Peyer's patch (tissue), 4 donors: ENCODE results near the gene FAM131C. TPM values are rescaled to one million over a fixed set of nuclear protein-coding genes. Genes with fewer than 3 reads are reported as not detected.
A peak's percentile ranks its signal among the peaks of the same experiment; 100 is the strongest.

Experiments
- DNase-seq, 3 donors: peaks; one replicate each; pipeline ENCODE4 v3.0.0-alpha.2; 2017 to 2019
- H3K27ac ChIP-seq, 4 donors: fragments of 200-600 bp; sonication (generic); one replicate each; pipeline ENCODE4 v1.5.1; 2016 to 2019
- H3K27me3 ChIP-seq, 2 donors: fragments of 200-600 bp; sonication (generic); one replicate each; pipeline ENCODE4 v1.5.1; 2019
- H3K36me3 ChIP-seq, 3 donors: fragments of 200-600 bp; sonication (generic); one replicate each; pipeline ENCODE4 v1.5.1; 2016 to 2019
- H3K4me1 ChIP-seq, 4 donors: fragments of 200-600 bp; sonication (generic); one replicate each; pipeline ENCODE4 v1.5.1; 2016 to 2019
- H3K4me3 ChIP-seq, 4 donors: fragments of 200-600 bp; sonication (generic); 1 replicate in 3 of 4; 2 replicates in 1 of 4; pipeline ENCODE4 v1.5.1; 2016 to 2019; ENCODE audit warnings: mild to moderate bottlenecking in 1 of 4
- H3K9me3 ChIP-seq, 4 donors: fragments of 200-600 bp; sonication (generic); one replicate each; pipeline ENCODE4 v1.5.1; 2016 to 2019; ENCODE audit warnings: mild to moderate bottlenecking in 1 of 4
- POLR2A ChIP-seq, 2 donors: fragments of 450-650 bp; IDR thresholded peaks; one replicate each; pipeline ENCODE4 v1.5.1; 2017; ENCODE audit warnings: antibody characterized with exemption in 2 of 2, mild to moderate bottlenecking in 2 of 2, moderate library complexity in 2 of 2
- total RNA-seq, 4 donors: library from RNA; depleted of rRNA; stranded (reverse); fragments of >200 nt; gene quantifications; one replicate each; pipeline ENCODE4 v1.1.0, GENCODE V29; 2016
- TF ChIP-seq, protein P1 (sequence below), 6 experiments: fragments of 450-650 bp in 4 of 6; fragments of 200-600 bp in 2 of 6; sonication (generic) in 1 of 6; IDR thresholded peaks; one replicate each; pipeline ENCODE4 v1.5.1; 2017 to 2019; ENCODE audit warnings: antibody characterized with exemption in 6 of 6, mild to moderate bottlenecking in 3 of 6, moderate library complexity in 1 of 6

FAM131C gene
- total RNA-seq, 4 donors from 2014 or later, result 0.80 to 3.5 (median 2.3) TPM; not detected in 1

DNA sequence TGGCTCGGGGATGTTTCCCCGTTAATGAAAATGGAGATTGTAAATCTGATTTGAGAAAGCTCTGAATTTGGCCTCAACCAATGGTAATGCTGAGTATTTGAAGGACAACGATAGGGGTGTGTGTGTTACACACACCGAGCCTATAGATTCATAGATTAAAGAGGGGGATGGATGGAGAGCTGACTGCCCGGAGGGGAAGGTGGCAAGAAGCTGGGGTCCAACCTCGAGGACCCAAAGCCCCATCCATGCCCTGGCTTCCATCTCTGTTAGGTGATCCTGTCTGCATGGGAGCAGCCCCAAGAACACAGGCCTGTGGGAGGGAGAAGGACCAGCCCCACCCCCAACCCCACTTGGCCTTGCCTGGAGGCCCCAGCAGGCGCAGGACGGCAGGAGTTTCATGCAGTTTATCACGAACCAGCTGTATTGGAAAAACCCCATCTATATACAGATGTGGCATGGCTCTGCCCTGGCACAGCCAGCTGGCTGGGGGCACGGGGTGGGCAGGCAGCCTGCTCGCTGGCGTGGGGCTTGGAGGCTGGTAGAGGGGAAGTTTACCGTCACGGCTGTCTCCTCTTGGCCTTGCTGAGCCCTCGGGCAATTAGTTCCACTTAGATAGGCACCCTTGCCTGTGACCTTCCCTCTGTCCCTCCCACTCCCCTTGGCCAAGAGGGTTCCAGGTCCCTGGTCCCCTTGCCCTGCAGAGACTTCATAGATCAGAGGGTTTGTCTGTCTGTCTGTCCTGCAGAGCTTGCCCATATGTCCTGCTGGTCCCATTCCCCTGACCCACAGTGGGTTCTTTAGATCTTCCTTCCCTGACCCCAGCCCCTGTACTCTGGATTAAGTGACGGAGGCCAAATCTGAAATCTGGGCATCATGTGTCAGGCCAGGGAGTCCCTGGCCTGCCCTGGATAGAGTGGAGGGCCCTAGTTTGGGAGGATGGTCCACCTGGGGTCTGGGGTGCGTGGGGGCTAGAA, 58.7 kb downstream of the FAM131C start:
- TF ChIP-seq, protein P1, sequence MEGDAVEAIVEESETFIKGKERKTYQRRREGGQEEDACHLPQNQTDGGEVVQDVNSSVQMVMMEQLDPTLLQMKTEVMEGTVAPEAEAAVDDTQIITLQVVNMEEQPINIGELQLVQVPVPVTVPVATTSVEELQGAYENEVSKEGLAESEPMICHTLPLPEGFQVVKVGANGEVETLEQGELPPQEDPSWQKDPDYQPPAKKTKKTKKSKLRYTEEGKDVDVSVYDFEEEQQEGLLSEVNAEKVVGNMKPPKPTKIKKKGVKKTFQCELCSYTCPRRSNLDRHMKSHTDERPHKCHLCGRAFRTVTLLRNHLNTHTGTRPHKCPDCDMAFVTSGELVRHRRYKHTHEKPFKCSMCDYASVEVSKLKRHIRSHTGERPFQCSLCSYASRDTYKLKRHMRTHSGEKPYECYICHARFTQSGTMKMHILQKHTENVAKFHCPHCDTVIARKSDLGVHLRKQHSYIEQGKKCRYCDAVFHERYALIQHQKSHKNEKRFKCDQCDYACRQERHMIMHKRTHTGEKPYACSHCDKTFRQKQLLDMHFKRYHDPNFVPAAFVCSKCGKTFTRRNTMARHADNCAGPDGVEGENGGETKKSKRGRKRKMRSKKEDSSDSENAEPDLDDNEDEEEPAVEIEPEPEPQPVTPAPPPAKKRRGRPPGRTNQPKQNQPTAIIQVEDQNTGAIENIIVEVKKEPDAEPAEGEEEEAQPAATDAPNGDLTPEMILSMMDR (IDR thresholded peaks at IDR 0.05), result no peak
- no peak for TF ChIP-seq POLR2A (IDR thresholded peaks at IDR 0.05)
- H3K4me1 ChIP-seq, result peaks cover 0 to 25% (median 11%) of the 10 kb centered on the region in 4 donors
- H3K4me3 ChIP-seq, result no peak overlapping the region
- no peaks in the 10 kb centered on the region for H3K9me3 ChIP-seq
- no peak for DNase-seq
- H3K27me3 ChIP-seq, result no peaks in the 10 kb centered on the region
- peak overlapping the region in 3 of 4 donors; percentile 38 to 81 (median 65) for H3K27ac ChIP-seq
- no peaks in the 10 kb centered on the region for H3K36me3 ChIP-seq

DNA sequence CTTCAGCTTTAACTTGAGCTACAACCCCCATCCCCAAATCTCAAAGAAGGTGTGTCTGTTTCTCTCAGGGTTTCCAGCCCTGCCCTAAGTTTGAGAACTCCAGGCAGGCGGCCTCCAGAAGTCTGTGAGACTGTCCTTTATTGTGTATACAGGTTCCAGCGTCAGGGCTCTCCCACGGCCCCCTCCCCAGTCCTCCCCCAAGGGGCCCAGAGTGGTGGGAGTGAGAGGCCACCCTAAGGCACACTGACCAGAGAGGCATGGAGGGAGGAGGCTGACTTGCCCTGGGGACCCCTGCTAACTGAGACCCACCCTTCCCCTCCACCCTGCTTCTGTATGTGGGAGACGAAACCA, 59.6 kb downstream of the FAM131C start:
- TF ChIP-seq POLR2A (IDR thresholded peaks at IDR 0.05), result no peak
- TF ChIP-seq, protein P1 (IDR thresholded peaks at IDR 0.05), result no peak
- peaks cover 0 to 25% (median 11%) of the 10 kb centered on the region in 4 donors for H3K4me1 ChIP-seq

DNA sequence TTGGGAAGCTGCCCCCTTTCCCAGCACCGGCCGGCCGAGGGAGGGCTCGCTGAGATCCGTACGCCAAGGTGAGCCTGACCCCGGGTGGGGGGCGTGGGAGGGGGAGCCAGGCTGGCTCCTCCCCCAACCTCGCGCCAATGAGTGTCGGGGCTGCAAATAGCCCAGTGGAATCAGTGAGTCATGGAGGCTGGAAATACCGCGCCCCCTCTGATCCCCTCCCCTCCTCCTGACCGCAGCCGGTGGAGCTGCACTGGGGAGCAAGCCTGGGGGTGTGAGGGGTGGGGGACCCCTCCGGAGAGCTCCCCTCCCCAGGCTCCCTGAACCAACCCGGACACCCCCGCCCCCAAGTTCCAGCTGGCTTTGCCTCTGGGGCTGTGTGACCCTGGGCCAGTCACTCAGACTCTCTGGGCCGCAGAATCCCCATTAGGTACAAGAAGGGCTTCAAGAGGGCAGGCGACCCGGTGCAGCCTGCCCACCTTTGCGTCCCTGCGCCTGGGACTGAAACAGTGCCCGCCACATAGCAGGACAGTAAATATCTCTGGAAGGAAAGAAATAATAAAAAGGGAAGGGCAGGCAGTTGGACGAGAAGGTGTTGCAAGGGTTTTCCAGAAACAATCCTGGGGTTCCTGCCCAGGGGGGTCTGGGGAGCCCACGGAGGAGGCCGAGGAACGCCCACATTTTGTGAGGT, 60.1 kb downstream of the FAM131C start:
- Histone ChIP-seq H3K9me3 (no peaks in the 10 kb centered on the region), H3K27ac (peak overlapping the region; percentile 32 to 81 (median 56)), H3K27me3 (no peaks in the 10 kb centered on the region), H3K4me1 (peaks cover 0 to 25% (median 11%) of the 10 kb centered on the region in 4 donors), H3K4me3 (peak overlapping the region; percentile 34 to 61 (median 54)), H3K36me3 (no peaks in the 10 kb centered on the region)
- TF ChIP-seq, protein P1 (IDR thresholded peaks at IDR 0.05), result no peak
- TF ChIP-seq POLR2A (IDR thresholded peaks at IDR 0.05), result no peak
- DNase-seq, result peak; percentile 28 to 63 (median 60)

More for the DNA sequence above, 59.6 kb downstream of the FAM131C start:
- Histone ChIP-seq H3K9me3 (no peaks in the 10 kb centered on the region), H3K27me3 (no peaks in the 10 kb centered on the region), H3K27ac (peak overlapping the region in 3 of 4 donors; percentile 27 to 81 (median 65)), H3K36me3 (no peaks in the 10 kb centered on the region), H3K4me3 (no peak overlapping the region)
- DNase-seq, result no peak

DNA sequence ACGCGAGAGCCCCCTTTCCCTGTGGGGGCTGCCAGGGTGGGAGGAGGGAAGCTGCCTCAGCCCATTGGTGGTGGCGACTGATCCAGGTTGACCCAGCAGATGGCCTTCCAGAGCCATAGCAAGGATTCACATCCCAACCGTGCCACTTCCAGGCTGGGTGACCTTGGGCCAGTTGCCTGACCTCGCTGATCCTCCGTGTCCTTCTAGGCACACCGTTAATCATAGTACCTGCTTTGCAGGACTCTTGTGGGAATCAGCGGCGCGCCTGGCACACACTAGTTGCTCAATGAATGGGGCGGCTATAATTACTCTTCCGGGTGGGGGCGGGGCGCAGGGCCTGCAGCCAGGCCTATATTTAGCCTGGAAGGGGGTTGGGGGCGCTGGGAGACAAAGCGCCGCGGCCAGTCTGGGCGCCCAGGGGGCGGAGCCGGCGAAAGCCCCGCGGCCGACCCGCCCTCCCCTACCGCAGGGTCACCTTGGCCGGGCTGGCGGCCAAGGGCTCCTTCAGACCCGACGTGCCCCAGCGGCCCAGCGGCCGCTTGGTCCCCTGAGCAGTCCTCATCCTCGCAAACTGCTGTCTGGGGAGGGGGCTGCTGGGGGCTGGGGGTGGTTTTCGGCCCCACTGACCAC, 60.7 kb downstream of the FAM131C start:
- Histone ChIP-seq H3K9me3 (no peaks in the 10 kb centered on the region), H3K36me3 (no peaks in the 10 kb centered on the region), H3K4me1 (peaks cover 0 to 25% (median 11%) of the 10 kb centered on the region in 4 donors), H3K27ac (peak overlapping the region; percentile 32 to 81 (median 56)), H3K27me3 (no peaks in the 10 kb centered on the region), H3K4me3 (peak overlapping the region; percentile 34 to 61 (median 54))
- TF ChIP-seq, protein P1 (IDR thresholded peaks at IDR 0.05), result no peak
- no peak for TF ChIP-seq POLR2A (IDR thresholded peaks at IDR 0.05)
- DNase-seq, result peak; percentile 53 to 69 (median 63)

DNA sequence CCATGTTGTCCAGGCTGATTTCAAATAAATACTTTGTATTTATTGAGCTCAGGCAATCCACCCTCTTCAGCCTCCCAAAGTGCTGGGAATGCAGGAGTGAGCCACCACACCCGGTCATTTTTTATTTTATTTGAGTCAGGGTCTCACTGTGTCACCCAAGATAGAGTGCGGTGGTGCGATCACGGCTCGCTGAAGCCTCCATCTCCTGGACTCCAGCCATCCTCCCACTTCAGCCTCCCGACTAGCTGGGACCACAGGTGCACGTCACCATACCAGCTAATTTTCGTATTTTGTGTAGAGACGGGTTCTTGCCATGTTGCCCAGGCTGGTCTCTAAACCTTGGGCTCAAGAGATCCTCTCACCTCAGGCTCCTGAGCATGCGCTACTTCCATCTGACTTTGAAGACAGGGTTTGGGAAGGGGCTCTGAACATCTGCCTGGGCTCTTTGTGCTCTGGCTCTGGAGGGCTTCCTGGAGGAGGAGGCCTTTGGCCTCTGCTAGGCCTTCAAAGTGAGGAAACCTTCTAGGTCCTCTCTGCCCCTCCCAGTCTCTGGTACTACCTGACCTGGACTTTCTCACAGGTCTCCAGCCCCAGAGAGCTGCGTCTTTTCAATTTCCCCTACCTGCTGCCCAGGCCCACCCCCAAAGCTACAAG, 61.4 kb downstream of the FAM131C start:
- H3K4me3 ChIP-seq, result peak overlapping the region in 1 of 4 donors; percentile 59
- no peak for TF ChIP-seq POLR2A (IDR thresholded peaks at IDR 0.05)
- TF ChIP-seq, protein P1 (IDR thresholded peaks at IDR 0.05), result no peak
- H3K9me3 ChIP-seq, result no peaks in the 10 kb centered on the region
- DNase-seq, result no peak
- H3K4me1 ChIP-seq, result peaks cover 0 to 25% (median 11%) of the 10 kb centered on the region in 4 donors
- H3K36me3 ChIP-seq, result no peaks in the 10 kb centered on the region
- peak overlapping the region in 3 of 4 donors; percentile 47 to 81 (median 65) for H3K27ac ChIP-seq
- no peaks in the 10 kb centered on the region for H3K27me3 ChIP-seq
